H7 (cell line): ENCODE data around the gene MARCKS. TPM values are rescaled to one million over a fixed set of nuclear protein-coding genes. Genes with fewer than 3 reads are reported as not detected.

ENCODE experiments used
- DNase-seq: peaks from one replicate; pipeline ENCODE4 v3.0.0; 2012
- H3K27me3 ChIP-seq: 2 replicates; pipeline ENCODE4 v1.6.0; 2011; ENCODE audit warnings: mild to moderate bottlenecking, low read length; ENCODE audit not compliant: control insufficient read depth, insufficient read depth
- H3K36me3 ChIP-seq: replicated peaks from 2 replicates; pipeline ENCODE4 v1.5.1; 2011; ENCODE audit warnings: low read length; ENCODE audit not compliant: control insufficient read depth, insufficient read depth
- H3K4me3 ChIP-seq: 2 replicates; pipeline ENCODE4 v1.5.1; 2011; ENCODE audit warnings: low read depth, mild to moderate bottlenecking, control low read depth, low read length, moderate library complexity; ENCODE audit not compliant: insufficient read depth
- total RNA-seq: library from RNA; depleted of rRNA; stranded (reverse); fragments of >200 nt; shearing (Covaris generic); gene quantifications from 2 replicates; pipeline ENCODE4 v1.2.3, GENCODE V29; 2014; rRNA removed

MARCKS gene
- total RNA-seq: 91.0 and 92.7 TPM in 2 replicates

DNA sequence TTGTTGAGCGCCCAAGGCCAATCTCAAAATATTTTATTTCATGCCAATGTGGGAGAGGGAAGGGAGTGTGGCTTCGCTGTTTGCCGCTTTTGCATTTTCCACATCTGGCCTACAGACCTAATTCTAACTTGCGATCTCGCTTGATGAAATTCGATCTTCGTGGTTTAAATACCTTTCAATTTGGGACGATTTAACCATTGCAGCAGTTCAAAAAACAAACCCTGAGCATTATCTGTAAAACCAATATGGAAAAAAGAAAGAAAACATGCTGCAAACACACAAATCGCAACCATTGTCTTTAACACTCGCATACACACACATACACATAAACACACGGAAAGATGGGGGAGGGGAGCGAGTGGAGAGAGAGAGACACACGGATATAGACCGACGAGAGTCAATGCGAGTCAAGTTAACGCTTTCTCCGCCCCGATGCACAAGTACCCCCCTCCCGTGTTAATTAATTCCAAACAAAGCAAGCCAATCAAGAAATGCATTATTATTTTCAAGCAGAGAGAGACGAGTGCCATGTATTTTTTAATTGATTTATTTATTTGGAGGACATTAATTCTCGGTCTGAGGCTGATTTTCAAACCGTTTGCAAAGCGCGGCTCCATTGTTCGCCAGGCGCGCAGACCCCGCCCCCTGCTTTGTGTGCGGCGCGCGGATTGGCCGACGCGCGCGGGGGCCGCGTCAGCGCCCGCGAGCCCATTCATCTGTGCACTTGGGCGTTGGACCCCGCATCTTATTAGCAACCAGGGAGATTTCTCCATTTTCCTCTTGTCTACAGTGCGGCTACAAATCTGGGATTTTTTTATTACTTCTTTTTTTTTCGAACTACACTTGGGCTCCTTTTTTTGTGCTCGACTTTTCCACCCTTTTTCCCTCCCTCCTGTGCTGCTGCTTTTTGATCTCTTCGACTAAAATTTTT lies at the start of gene MARCKS:
Gene MARCKS (plus strand): TSS at position 721 of the 931 bp plus-strand sequence. CDS start 401 bp downstream, outside the sequence.
- Histone ChIP-seq H3K36me3 (no peaks in the 10 kb centered on the region; the same call in 1 of the 2 replicates), H3K4me3 (peak within 1 kb of the TSS; percentile 98)

DNA sequence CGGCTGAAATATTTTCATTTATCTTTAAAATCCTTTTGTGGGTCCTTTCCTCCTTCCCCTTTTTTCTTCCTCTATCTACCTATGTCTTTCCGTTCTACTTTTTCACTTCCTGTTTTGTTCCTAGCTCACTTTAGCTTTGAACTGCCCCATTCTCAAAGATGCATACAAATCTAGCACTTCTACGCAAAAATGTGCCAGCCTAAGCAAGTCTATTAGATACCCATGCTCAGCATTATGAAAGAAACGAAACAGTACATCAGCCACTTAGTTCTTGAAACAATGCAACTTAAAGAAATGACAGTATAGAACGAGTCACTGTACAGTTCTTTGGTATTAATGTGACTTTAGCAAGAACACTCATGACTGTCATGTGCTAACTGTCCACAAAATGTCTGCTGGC lies 47.3 kb upstream of the MARCKS start:
- no peak for DNase-seq
- no peaks in the 10 kb centered on the region for H3K36me3 ChIP-seq
- H3K27me3 ChIP-seq: no peaks in the 10 kb centered on the region
- no peak overlapping the region for H3K4me3 ChIP-seq

More for the DNA sequence above, at the start of gene MARCKS:
- DNase-seq: peak; percentile 87
- peaks cover 37% of the 10 kb centered on the region for H3K27me3 ChIP-seq

DNA sequence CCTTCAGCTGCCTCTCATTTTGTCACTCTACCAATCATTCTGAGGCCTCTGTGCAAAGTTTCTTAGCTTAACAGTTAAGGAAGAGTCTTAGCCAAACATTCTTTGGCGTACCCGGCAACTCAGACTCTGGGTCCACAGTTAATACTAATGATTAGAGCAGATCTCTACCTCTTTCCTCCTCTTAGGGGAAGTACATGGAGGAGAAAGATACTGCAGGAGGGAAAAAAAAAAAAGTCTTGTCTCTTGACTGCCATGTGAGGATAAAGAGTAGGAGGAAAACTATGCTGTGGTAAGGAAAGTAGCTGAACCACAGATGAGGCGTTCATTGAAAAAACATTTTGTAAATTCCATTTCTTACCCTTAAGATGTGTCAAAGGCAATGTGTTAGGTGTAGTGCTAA lies 44.0 kb upstream of the MARCKS start:
- Histone ChIP-seq H3K4me3 (no peak overlapping the region), H3K27me3 (no peaks in the 10 kb centered on the region), H3K36me3 (no peaks in the 10 kb centered on the region)
- DNase-seq: no peak

DNA sequence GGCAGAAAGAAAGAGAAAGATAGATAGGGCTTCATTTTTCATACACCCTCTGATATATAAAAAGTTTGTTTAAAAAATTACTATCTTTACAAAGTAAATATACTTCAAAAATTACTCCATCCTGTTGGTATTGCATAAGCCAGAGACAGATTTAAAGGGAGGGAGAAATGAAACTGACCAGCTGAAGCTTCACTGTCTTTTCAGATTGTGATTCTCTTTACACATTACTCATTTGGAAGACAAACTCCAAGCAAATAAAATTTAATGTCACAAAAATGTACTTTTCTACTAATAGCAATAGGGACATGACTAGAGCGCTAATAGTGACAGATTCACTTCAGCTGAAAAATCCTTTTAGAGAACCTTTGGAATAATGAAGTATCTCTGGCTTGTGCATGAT lies 38.6 kb upstream of the MARCKS start:
- H3K36me3 ChIP-seq: no peaks in the 10 kb centered on the region
- DNase-seq: no peak
- no peaks in the 10 kb centered on the region for H3K27me3 ChIP-seq
- H3K4me3 ChIP-seq: no peak overlapping the region

- H3K4me3 ChIP-seq: no peak overlapping the region
- H3K27me3 ChIP-seq: no peaks in the 10 kb centered on the region
- DNase-seq: no peak
These were observed 37.8 kb upstream of the MARCKS start for GRCh38 chr6:113819169-113819830.

DNA sequence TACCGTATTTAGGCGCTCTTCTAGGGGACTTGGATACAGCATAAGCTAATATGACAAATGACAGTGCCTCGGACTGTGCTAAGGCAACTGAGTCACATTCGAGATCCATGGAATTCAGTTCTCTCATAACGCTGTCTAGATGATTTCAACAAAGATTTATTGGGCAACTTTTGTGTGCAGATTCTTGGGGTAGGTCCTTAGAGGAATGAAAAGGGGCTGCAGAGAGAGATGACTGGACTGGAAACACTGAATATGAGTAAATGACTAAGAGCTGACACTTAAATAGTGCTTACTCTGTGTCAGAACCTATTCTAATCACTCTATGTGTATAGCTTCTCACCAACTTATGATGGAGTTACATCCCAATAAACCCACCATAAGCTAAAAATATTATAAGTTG lies 36.4 kb upstream of the MARCKS start:
- DNase-seq: no peak
- Histone ChIP-seq H3K27me3 (no peaks in the 10 kb centered on the region), H3K36me3 (no peaks in the 10 kb centered on the region), H3K4me3 (no peak overlapping the region)

More at GRCh38 chr6:113819169-113819830, 37.8 kb upstream of the MARCKS start:
- H3K36me3 ChIP-seq: no peaks in the 10 kb centered on the region

- Histone ChIP-seq H3K4me3 (no peak overlapping the region), H3K36me3 (no peaks in the 10 kb centered on the region), H3K27me3 (no peaks in the 10 kb centered on the region)
- no peak for DNase-seq
These were observed 35.7 kb upstream of the MARCKS start for GRCh38 chr6:113821445-113821844.

GRCh38 chr6:113823916-113824315 lies 33.2 kb upstream of the MARCKS start:
- H3K4me3 ChIP-seq: no peak overlapping the region
- H3K27me3 ChIP-seq: no peaks in the 10 kb centered on the region

GRCh38 chr6:113824411-113824810 lies 32.7 kb upstream of the MARCKS start:
- DNase-seq: no peak

More at GRCh38 chr6:113823916-113824315, 33.2 kb upstream of the MARCKS start:
- H3K36me3 ChIP-seq: no peaks in the 10 kb centered on the region
- no peak for DNase-seq

GRCh38 chr6:113824866-113825265 lies 32.3 kb upstream of the MARCKS start:
- H3K4me3 ChIP-seq: no peak overlapping the region
- no peaks in the 10 kb centered on the region for H3K36me3 ChIP-seq
- H3K27me3 ChIP-seq: no peaks in the 10 kb centered on the region
- no peak for DNase-seq

More at GRCh38 chr6:113824411-113824810, 32.7 kb upstream of the MARCKS start:
- Histone ChIP-seq H3K36me3 (no peaks in the 10 kb centered on the region), H3K4me3 (no peak overlapping the region), H3K27me3 (no peaks in the 10 kb centered on the region)

GRCh38 chr6:113825781-113826180 lies 31.4 kb upstream of the MARCKS start:
- Histone ChIP-seq H3K36me3 (no peaks in the 10 kb centered on the region), H3K27me3 (no peaks in the 10 kb centered on the region), H3K4me3 (no peak overlapping the region)
- DNase-seq: no peak

DNA sequence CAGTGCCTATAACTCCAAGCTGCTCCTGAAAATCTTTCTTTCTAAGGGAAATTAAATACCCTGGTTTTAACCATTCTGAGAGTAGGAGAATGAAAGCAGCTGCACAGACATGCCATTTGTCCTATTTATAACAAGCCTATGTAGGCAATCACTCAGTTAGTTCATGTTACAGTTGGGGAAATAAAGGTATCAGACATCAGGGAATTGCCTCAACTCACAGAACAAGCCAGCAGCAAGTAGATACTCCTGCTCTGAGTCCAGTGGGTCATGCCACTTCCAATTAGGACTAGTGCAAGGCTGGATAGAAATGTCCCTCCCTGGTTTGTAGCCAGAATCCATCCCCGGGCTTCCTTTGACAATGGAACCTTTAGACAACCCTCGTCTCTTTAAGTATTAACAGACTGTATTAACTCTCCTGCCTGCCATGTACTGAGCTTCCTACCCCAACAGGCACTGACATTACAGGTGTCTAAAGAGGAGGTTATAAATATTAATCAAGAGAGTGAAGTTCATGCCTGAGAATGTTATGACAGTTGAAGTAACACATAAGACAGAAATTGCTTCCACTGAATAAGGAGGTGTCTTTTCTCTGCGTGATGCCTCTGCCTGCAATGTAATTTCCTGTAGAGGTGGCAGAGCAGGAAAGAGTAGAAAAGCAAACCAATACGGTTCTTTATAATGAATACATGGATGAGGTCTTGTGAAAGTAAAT lies 28.0 kb upstream of the MARCKS start:
- no peak for DNase-seq
- Histone ChIP-seq H3K4me3 (no peak overlapping the region), H3K27me3 (no peaks in the 10 kb centered on the region), H3K36me3 (no peaks in the 10 kb centered on the region)

GRCh38 chr6:113829696-113830045 lies 27.5 kb upstream of the MARCKS start:
- H3K4me3 ChIP-seq: no peak overlapping the region
- no peak for DNase-seq
- H3K36me3 ChIP-seq: no peaks in the 10 kb centered on the region
- no peaks in the 10 kb centered on the region for H3K27me3 ChIP-seq

DNA sequence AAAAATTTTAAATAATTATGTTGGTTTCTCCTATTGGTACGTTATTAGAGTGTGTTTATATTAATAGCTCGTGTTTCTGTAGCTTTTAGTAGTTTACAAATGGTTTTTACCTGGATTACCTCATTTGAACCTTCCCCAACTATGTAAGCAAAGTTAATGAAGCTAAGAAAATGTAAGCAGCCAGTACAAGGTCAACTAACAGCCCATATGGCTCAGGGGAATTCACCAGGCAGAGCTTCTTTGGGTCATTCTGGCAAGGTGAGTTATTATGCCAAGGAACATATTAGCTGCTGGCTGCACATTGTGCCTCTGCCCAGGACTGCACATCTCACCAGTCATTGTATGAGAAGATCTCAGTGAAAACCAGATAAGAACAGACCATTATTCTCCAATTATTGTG lies 27.0 kb upstream of the MARCKS start:
- DNase-seq: no peak
- H3K36me3 ChIP-seq: no peaks in the 10 kb centered on the region
- no peaks in the 10 kb centered on the region for H3K27me3 ChIP-seq
- H3K4me3 ChIP-seq: no peak overlapping the region
